ENCODE data around the gene ADH5. TPM values are rescaled to one million over a fixed set of nuclear protein-coding genes. Genes with fewer than 3 reads are reported as not detected.
A peak's percentile ranks its signal among the peaks of the same experiment; 100 is the strongest.
"Not testable (repeated sequence)": the region's sequence is repeated elsewhere in the genome, so short reads cannot be mapped to it uniquely, and the experiment has no call there.

The ADH5 gene
- total and polyA plus RNA-seq, 9 of the 15 experiments (the other 6 are each of a cell fraction or from before 2014, with no cell fraction given) = 115 to 310 (median 200) TPM

GRCh38 chr4:99023800-99024251 lies 64.8 kb downstream of the ADH5 start:
- H3K9ac ChIP-seq (ENCODE audit: insufficient read depth in 1 of 2, low read depth in 2 of 2, low read length in 2 of 2); intact Hi-C loops (cut with micrococcal nuclease); BruUV-seq (replicated peaks); CTCF ChIA-PET (ENCODE audit: low intra/inter-chr PET ratio); H3K27me3 ChIP-seq (ENCODE audit: control insufficient read depth in 2 of 2, insufficient read depth in 2 of 2, low read length in 2 of 2); in situ Hi-C loops (cut with MboI); H3K9me1 ChIP-seq (ENCODE audit: control insufficient read depth, insufficient read depth, low read length); H2AFZ ChIP-seq (ENCODE audit: low read depth, low read length); H3K4me3 ChIP-seq; TF ChIP-seq TEAD4 (CRISPR knock-in tag; IDR thresholded peaks at IDR 0.05; ENCODE audit: borderline replicate concordance); FOXM1 (CRISPR knock-in tag; IDR thresholded peaks at IDR 0.05; ENCODE audit: low read depth): not testable (repeated sequence)
- FAIRE-seq (peak; percentile 55), ATAC-seq (peak; percentile 59), DNase-seq (ENCODE audit: extremely low read depth in 1 of 4, low spot score in 3 of 4) (peak in 1 of 4 experiments; percentile 73)
- POLR2A ChIA-PET = interaction anchor here (0.6 to 2.0 kb wide), 3 partner anchors 9 to 27 kb away, joined by 3 to 8 read pairs (median 5); no protein-coding TSS in a partner anchor
- H3K27ac ChIP-seq (ENCODE audit: extremely low read depth, low read depth, low read length) = peak overlapping the region; percentile 50; the same call in 2 of the 3 replicates
- peak overlapping the region; percentile 63 for H3K4me2 ChIP-seq (ENCODE audit: insufficient read depth, low read length)
- peaks cover 14% of the 10 kb centered on the region; the same call in 1 of the 2 replicates for H4K20me1 ChIP-seq (replicated peaks; ENCODE audit: control insufficient read depth, insufficient read depth, low read length)
- H3K4me1 ChIP-seq (replicated peaks in 1 of 2; ENCODE audit: control insufficient read depth in 2 of 2, insufficient read depth in 2 of 2, low read length in 2 of 2) = peaks cover 3 to 34% of the 10 kb centered on the region in 2 experiments; a peak in 4 of 5 replicates
- 2% methylated on average over 10 of the region's 10 CpGs for WGBS (ENCODE audit: insufficient coverage, low coverage, missing lambda C conversion rate)
- peaks cover 98% of the 10 kb centered on the region for H3K79me2 ChIP-seq (ENCODE audit: control insufficient read depth, insufficient read depth, low read length)
- H3K36me3 ChIP-seq (ENCODE audit: control insufficient read depth, insufficient read depth, low read length) = peaks cover 25% of the 10 kb centered on the region
- peaks cover 19% of the 10 kb centered on the region for H3K9me3 ChIP-seq (replicated peaks; ENCODE audit: control insufficient read depth, insufficient read depth, low read depth, low read length)
- peak; percentile 88 for TF ChIP-seq TEAD4 (IDR thresholded peaks at IDR 0.05; ENCODE audit: low read length)
- TF ChIP-seq ATF7 (IDR thresholded peaks at IDR 0.05) = 0 out of 2 replicates have a peak, but pooled peaks have one; percentile 29
- TF ChIP-seq GATAD2B (IDR thresholded peaks at IDR 0.05; ENCODE audit: borderline replicate concordance) = peak; percentile 71; the same call in 1 of the 2 replicates
- peak; percentile 77 for TF ChIP-seq PML (IDR thresholded peaks at IDR 0.05; ENCODE audit: low read length)
- peak; percentile 94 for TF ChIP-seq CBFA2T3 (IDR thresholded peaks at IDR 0.05)
- TF ChIP-seq ARID1B (IDR thresholded peaks at IDR 0.05) = peak; percentile 95
- peak; percentile 73 for TF ChIP-seq GATA2 (CRISPR knock-in tag; IDR thresholded peaks at IDR 0.05)
- peak; percentile 79 for TF ChIP-seq SMARCA4 (IDR thresholded peaks at IDR 0.05)
- peak; percentile 94 for TF ChIP-seq CBFA2T2 (conservative IDR thresholded peaks at IDR 0.05)
- TF ChIP-seq POLR2AphosphoS5 (IDR thresholded peaks at IDR 0.05; ENCODE audit: control insufficient read depth, insufficient read depth, low read depth, low read length) = peak; percentile 60
- 0 out of 4 replicates have a peak, but pooled peaks of 1 of the 2 experiments have one; percentile 31 for TF ChIP-seq TEAD1 (CRISPR knock-in tag; IDR thresholded peaks at IDR 0.05)
- peak; percentile 78; the same call in 1 of the 2 replicates for TF ChIP-seq KLF16 (IDR thresholded peaks at IDR 0.05)
- peak; percentile 19 for TF ChIP-seq BRD9 (IDR thresholded peaks at IDR 0.05; ENCODE audit: low read depth, partially characterized antibody)
- TF ChIP-seq ZNF644 (tag; IDR thresholded peaks at IDR 0.05; ENCODE audit: low read depth) = peak; percentile 60; the same call in 1 of the 2 replicates
- peak; percentile 83 to 91 for TF ChIP-seq TRIM24 (IDR thresholded peaks at IDR 0.05)
- peak; percentile 68 for TF ChIP-seq FOXM1 (IDR thresholded peaks at IDR 0.05; ENCODE audit: low read depth)
- 0 out of 2 replicates have a peak, but pooled peaks have one; percentile 30 for TF ChIP-seq ZBTB7A (IDR thresholded peaks at IDR 0.05; ENCODE audit: borderline replicate concordance, control insufficient read depth, low read depth, low read length)
- peak in 1 of 2 experiments; percentile 76; a peak in 1 of 4 replicates for TF ChIP-seq HDAC1 (IDR thresholded peaks at IDR 0.05)
- TF ChIP-seq, protein P1, sequence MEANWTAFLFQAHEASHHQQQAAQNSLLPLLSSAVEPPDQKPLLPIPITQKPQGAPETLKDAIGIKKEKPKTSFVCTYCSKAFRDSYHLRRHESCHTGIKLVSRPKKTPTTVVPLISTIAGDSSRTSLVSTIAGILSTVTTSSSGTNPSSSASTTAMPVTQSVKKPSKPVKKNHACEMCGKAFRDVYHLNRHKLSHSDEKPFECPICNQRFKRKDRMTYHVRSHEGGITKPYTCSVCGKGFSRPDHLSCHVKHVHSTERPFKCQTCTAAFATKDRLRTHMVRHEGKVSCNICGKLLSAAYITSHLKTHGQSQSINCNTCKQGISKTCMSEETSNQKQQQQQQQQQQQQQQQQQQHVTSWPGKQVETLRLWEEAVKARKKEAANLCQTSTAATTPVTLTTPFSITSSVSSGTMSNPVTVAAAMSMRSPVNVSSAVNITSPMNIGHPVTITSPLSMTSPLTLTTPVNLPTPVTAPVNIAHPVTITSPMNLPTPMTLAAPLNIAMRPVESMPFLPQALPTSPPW (CRISPR knock-in tag; IDR thresholded peaks at IDR 0.05) = peak; percentile 41; the same call in 1 of the 2 replicates
- TF ChIP-seq MTA2 (IDR thresholded peaks at IDR 0.05; ENCODE audit: low read depth) = peak; percentile 87
- TF ChIP-seq TCF3 (CRISPR knock-in tag; IDR thresholded peaks at IDR 0.05) = peak; percentile 92
- peak; percentile 89; the same call in 1 of the 2 replicates for TF ChIP-seq KLF1 (tag; IDR thresholded peaks at IDR 0.05)
